OCI-LY1 (cell line): ENCODE measurements around the gene NEURL1.

Source experiments
- H2AFZ ChIP-seq: fragments of 200-600 bp; sonication (generic), shearing (Covaris generic); 2 replicates; pipeline ENCODE4 v1.6.0; 2014; ENCODE audit warnings: antibody characterized with exemption, mild to moderate bottlenecking, low read length
- H3F3A ChIP-seq: fragments of 200-600 bp; sonication (generic), shearing (Covaris generic); 2 replicates; pipeline ENCODE4 v1.6.0; 2014; ENCODE audit warnings: mild to moderate bottlenecking, antibody characterized with exemption, low read length, moderate library complexity; ENCODE audit not compliant: insufficient read depth
- H3K27ac ChIP-seq: fragments of 200-600 bp; sonication (generic); 2 replicates; pipeline ENCODE4 v1.5.1; 2014; ENCODE audit warnings: low read length, mixed run types, mild to moderate bottlenecking, low read depth; ENCODE audit not compliant: poor library complexity, severe bottlenecking
- H3K27me3 ChIP-seq: fragments of 200-600 bp; sonication (generic); 2 replicates; pipeline ENCODE4 v1.6.0; 2014; ENCODE audit warnings: antibody characterized with exemption, mild to moderate bottlenecking, low read length, moderate library complexity; ENCODE audit not compliant: insufficient read depth
- H3K36me3 ChIP-seq: fragments of 200-600 bp; sonication (generic); 2 replicates; pipeline ENCODE4 v1.6.1; 2014; ENCODE audit warnings: mild to moderate bottlenecking, antibody characterized with exemption, low read length, moderate library complexity, mixed read lengths; ENCODE audit not compliant: insufficient read depth
- H3K4me1 ChIP-seq: fragments of 200-600 bp; sonication (generic); 2 replicates; pipeline ENCODE4 v1.5.1; 2014; ENCODE audit warnings: mild to moderate bottlenecking, low read length, moderate library complexity; ENCODE audit not compliant: insufficient read depth, severe bottlenecking
- H3K4me2 ChIP-seq: fragments of 200-600 bp; sonication (generic), shearing (Covaris generic); 2 replicates; pipeline ENCODE4 v1.6.1; 2014; ENCODE audit warnings: low read length
- H3K4me3 ChIP-seq: fragments of 200-600 bp; sonication (generic); 2 replicates; pipeline ENCODE4 v1.5.1; 2014; ENCODE audit warnings: low read length, low read depth, mild to moderate bottlenecking, mixed read lengths; ENCODE audit not compliant: poor library complexity, severe bottlenecking
- H3K79me2 ChIP-seq: fragments of 200-600 bp; shearing (Covaris generic); 2 replicates; pipeline ENCODE4 v1.6.1; 2016; ENCODE audit warnings: mixed run types, low read length, mixed read lengths; ENCODE audit not compliant: insufficient read depth
- H3K9ac ChIP-seq: fragments of 200-600 bp; sonication (generic), shearing (Covaris generic); 2 replicates; pipeline ENCODE4 v1.6.1; 2014; ENCODE audit warnings: mild to moderate bottlenecking, low read length, mixed read lengths
- H3K9me2 ChIP-seq: fragments of 200-600 bp; sonication (generic), shearing (Covaris generic); 2 replicates; pipeline ENCODE4 v1.6.1; 2014; ENCODE audit warnings: low read depth, mild to moderate bottlenecking, low read length, mixed read lengths
- H3K9me3 ChIP-seq: fragments of 200-600 bp; shearing (Covaris generic); 2 replicates; pipeline ENCODE4 v1.6.1; 2014; ENCODE audit warnings: low read length, mixed read lengths
- H4K20me1 ChIP-seq: fragments of 200-600 bp; sonication (generic), shearing (Covaris generic); 2 replicates; pipeline ENCODE4 v1.6.0; 2016; ENCODE audit warnings: mild to moderate bottlenecking, low read length; ENCODE audit not compliant: insufficient read depth
- CTCF ChIP-seq: fragments of 200-600 bp; sonication (generic), shearing (Covaris generic); IDR thresholded peaks from 2 replicates; pipeline ENCODE4 v1.5.1; 2017; ENCODE audit warnings: mild to moderate bottlenecking, antibody characterized with exemption, low read length, moderate library complexity, mixed read lengths
- EZH2 ChIP-seq: fragments of 200-600 bp; sonication (generic), shearing (Covaris generic); IDR thresholded peaks from 2 replicates; pipeline ENCODE4 v1.8.0; 2017; ENCODE audit warnings: borderline replicate concordance, mixed run types, mild to moderate bottlenecking, antibody characterized with exemption, low read length, moderate library complexity, mixed read lengths

The NEURL1 gene

DNA sequence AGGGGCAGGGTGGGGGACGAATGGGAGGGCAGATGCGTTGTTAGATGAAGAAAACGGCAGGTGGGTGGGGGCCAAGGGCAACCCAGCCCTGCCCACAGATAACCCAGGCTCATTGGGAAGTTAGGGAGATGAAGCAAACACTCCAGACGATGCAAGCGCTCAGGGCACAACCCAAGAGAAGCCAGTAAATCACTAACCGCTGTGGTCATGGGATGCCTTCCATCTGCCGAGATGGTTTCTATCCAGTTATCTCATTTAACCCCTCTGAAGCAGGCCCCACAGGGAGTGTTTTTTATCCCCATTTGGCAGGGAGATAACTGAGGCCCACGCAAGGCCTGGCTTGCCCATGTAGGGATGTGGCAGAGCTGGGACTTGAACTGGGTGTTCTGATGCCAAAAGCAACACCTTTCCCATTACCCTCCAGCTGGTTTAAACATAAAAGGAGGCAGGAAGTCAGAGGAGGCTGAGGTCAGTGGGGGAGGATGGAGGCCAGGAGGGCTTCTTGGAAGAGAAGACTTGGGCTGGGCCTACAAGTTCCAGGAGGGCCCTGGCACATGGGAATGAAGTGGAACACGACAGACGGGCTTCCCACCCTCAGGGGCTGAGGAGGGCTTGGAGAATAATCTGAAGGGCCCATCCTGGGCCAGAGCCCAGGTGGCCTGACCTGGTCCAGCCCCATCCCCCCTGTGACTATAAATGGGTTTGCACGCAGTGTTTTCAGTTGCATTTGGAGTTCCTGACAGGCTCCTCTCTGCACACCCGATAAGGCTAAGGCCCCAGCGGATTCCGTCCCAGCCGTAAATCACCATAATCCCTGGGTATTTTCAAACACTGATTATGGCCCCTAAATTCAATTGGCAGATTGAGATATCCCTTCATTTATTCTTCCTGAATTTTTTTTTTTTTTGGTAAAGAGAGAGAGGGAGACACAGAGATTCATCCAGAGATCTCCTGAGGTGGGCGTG lies 80.9 kb downstream of the NEURL1 start:
- Histone ChIP-seq H3K4me3 (no peak overlapping the region), H2AFZ (no peak overlapping the region), H3K27me3 (0 out of 2 replicates have a peak, but pooled peaks cover 8% of the 10 kb centered on the region), H3K9me3 (no peaks in the 10 kb centered on the region), H3K9ac (no peak overlapping the region), H3F3A (no peaks in the 10 kb centered on the region), H3K4me1 (no peaks in the 10 kb centered on the region), H3K36me3 (no peaks in the 10 kb centered on the region), H3K9me2 (no peaks in the 10 kb centered on the region), H3K4me2 (no peak overlapping the region), H4K20me1 (no peaks in the 10 kb centered on the region), H3K27ac (no peak overlapping the region), H3K79me2 (no peaks in the 10 kb centered on the region)
- TF ChIP-seq EZH2 (no peak), CTCF (no peak)

GRCh38 chr10:103575416-103576075 lies 82.0 kb downstream of the NEURL1 start:
- Histone ChIP-seq H3K27me3 (0 out of 2 replicates have a peak, but pooled peaks cover 8% of the 10 kb centered on the region), H4K20me1 (no peaks in the 10 kb centered on the region), H3K9me2 (no peaks in the 10 kb centered on the region), H2AFZ (no peak overlapping the region), H3K4me3 (no peak overlapping the region), H3K9ac (no peak overlapping the region), H3K4me1 (no peaks in the 10 kb centered on the region), H3K36me3 (no peaks in the 10 kb centered on the region), H3K9me3 (no peaks in the 10 kb centered on the region), H3K4me2 (no peak overlapping the region), H3K79me2 (no peaks in the 10 kb centered on the region), H3F3A (no peaks in the 10 kb centered on the region), H3K27ac (no peak overlapping the region)
- TF ChIP-seq CTCF: no peak
- TF ChIP-seq EZH2: no peak

DNA sequence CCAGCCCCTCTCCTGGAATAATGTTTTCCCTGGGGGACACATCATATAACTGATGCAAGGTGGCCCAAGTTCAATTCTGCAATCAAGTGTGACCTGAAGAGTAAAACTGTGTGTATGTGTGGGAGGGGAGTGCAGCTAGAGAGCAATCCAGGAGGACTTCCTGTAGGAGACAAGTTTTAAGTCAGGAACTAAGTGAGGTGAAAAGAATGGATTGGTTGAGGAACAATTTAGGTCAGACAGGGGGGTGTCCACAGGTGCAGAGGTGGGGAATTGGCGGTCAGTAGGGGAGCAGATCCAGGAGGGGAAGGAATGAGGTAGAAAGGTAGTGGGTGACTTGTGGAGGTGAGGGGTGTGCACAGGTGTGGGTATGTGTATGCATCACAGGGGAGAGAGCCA lies 82.6 kb downstream of the NEURL1 start:
- Histone ChIP-seq H3K27me3 (0 out of 2 replicates have a peak, but pooled peaks cover 8% of the 10 kb centered on the region), H3K9ac (no peak overlapping the region), H3K9me3 (no peaks in the 10 kb centered on the region), H2AFZ (no peak overlapping the region), H3K4me1 (no peaks in the 10 kb centered on the region), H3K36me3 (no peaks in the 10 kb centered on the region), H3K4me3 (no peak overlapping the region), H4K20me1 (no peaks in the 10 kb centered on the region), H3K27ac (no peak overlapping the region), H3K9me2 (no peaks in the 10 kb centered on the region), H3K4me2 (no peak overlapping the region), H3K79me2 (no peaks in the 10 kb centered on the region), H3F3A (no peaks in the 10 kb centered on the region)
- no peak for TF ChIP-seq EZH2
- TF ChIP-seq CTCF: no peak
